HUES6 (cell line): ENCODE results near the gene PFKP.

Experiments used
- H3K27ac ChIP-seq: 2 replicates; pipeline ENCODE4 v1.7.0; 2013; ENCODE audit warnings: low read depth, mild to moderate bottlenecking, low read length, inconsistent platforms
- H3K27me3 ChIP-seq: 2 replicates; pipeline ENCODE4 v1.6.1; 2013; ENCODE audit warnings: low read length; ENCODE audit not compliant: control insufficient read depth, insufficient read depth
- H3K36me3 ChIP-seq: 2 replicates; pipeline ENCODE4 v1.6.1; 2013; ENCODE audit warnings: low read length; ENCODE audit not compliant: control insufficient read depth, insufficient read depth
- H3K4me1 ChIP-seq: 2 replicates; pipeline ENCODE4 v1.6.1; 2013; ENCODE audit warnings: low read length; ENCODE audit not compliant: control insufficient read depth, insufficient read depth
- H3K4me3 ChIP-seq: 2 replicates; pipeline ENCODE4 v1.5.1; 2013; ENCODE audit warnings: low read depth, low read length
- H3K9ac ChIP-seq: one replicate; pipeline ENCODE4 v1.6.1; 2013; ENCODE audit warnings: mild to moderate bottlenecking, low read length
- H3K9me3 ChIP-seq: 2 replicates; pipeline ENCODE4 v1.6.1; 2013; ENCODE audit warnings: low read depth, low read length; ENCODE audit not compliant: control insufficient read depth, insufficient read depth

PFKP gene

DNA sequence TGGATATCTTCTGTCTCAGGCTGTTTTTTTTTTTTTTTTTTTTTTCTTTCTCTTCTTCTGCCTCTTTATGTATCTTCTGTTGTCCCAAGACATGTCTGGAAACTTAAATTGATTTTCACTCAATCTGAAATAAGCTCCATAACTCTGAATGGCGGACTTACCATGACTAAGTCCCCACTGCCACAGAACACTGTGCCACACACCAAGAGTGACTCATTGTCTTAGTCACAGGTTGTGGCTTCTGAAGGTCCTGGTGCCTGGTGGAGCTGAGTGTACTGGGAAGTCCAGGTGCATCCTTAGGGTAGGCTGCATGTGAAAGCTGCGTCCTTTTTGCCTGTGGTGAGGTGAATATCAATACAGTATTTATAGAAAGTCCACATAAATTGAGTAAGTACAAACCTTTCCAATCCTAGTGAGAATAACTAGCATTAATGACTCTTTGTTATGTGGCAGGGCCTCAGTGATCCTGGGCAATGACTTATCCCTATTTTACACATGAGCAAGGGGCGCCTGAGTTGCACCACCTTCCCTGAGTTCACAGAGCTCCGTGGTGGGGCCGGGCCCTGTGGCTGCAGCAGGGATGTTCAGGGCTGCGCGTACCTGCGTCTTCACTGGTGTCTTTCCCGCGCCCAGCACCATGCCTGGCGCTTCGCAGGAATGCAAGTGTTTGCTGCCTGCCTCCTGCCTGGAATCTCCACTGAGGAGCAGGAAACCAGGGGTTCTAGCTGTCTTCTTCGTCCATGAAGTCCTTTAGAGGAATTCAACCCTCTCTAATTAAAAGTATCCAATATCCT lies 4.3 kb downstream of the PFKP start:
- Histone ChIP-seq H3K9me3 (no peaks in the 10 kb centered on the region), H3K4me1 (peaks cover 50% of the 10 kb centered on the region), H3K4me3 (no peak overlapping the region), H3K36me3 (peaks cover 32% of the 10 kb centered on the region), H3K9ac (no peak overlapping the region), H3K27me3 (peaks cover 3% of the 10 kb centered on the region), H3K27ac (no peak overlapping the region)

DNA sequence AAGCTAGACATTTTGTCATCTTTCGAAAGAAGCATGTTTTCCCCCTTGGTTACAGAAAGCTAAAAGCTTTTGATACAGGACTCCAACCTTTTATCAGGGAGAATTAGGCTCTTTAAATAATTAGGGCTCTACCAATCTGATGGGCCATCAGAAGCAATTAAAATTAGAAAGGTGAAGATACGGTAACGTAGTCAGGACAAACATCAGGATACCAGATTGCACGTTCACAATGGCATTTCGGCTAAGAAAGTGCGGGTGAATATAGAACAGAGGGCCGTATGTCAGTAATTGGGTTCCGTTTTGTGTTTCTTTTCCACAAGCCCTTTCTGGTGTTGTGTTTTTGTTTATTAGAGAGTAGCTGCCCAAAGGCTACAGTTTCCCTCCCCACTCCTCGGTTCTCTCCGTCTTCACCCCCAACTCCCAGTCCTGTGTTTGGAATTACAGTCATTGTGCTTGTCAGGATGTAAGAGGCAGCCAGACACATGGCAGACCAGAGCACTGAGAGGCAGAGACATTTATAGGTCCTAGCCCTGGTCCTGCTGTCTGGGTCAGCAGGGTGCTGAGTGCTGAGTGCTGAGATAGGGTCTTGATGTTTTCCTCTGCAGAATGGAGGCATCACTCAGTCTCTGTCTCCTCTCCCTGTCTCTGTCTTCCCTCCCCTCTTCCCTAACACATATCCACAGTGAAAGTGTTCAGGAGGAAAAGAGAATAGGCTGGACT lies 5.5 kb downstream of the PFKP start:
- Histone ChIP-seq H3K27ac (no peak overlapping the region), H3K9me3 (no peaks in the 10 kb centered on the region), H3K36me3 (peaks cover 35% of the 10 kb centered on the region), H3K4me1 (peaks cover 58% of the 10 kb centered on the region), H3K9ac (no peak overlapping the region), H3K27me3 (no peaks in the 10 kb centered on the region), H3K4me3 (peak overlapping the region; percentile 8; the same call in 1 of the 2 replicates)

DNA sequence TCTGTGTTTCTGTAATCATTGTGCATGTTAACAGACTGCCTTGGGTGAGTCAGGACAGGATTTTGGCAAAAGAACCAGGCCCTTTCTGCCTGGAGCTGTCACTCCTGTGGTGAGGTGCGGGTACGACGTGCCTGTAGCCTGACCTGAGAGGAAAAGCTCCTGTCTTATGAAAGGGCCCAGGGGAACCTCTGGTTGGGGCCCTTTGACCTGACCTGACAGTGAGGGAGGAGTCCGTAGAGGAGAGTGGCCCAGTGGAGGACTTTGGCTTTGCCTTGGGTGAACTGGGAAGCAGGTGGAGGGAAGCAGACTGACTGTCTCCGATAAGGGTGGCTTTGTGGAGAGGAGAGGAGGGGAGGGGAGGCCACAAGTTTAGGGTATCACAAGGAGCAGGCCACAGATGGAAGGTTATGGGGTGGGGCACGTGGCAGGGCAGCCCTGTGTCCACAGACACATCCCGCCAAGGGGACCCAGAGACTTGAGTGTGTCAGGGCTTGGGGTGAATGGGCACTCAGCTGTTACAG lies 6.9 kb downstream of the PFKP start:
- no peaks in the 10 kb centered on the region for H3K27me3 ChIP-seq
- peaks cover 35% of the 10 kb centered on the region for H3K36me3 ChIP-seq
- peaks cover 68% of the 10 kb centered on the region for H3K4me1 ChIP-seq
- no peak overlapping the region for H3K4me3 ChIP-seq
- no peak overlapping the region for H3K9ac ChIP-seq
- H3K27ac ChIP-seq: no peak overlapping the region
- no peaks in the 10 kb centered on the region for H3K9me3 ChIP-seq

DNA sequence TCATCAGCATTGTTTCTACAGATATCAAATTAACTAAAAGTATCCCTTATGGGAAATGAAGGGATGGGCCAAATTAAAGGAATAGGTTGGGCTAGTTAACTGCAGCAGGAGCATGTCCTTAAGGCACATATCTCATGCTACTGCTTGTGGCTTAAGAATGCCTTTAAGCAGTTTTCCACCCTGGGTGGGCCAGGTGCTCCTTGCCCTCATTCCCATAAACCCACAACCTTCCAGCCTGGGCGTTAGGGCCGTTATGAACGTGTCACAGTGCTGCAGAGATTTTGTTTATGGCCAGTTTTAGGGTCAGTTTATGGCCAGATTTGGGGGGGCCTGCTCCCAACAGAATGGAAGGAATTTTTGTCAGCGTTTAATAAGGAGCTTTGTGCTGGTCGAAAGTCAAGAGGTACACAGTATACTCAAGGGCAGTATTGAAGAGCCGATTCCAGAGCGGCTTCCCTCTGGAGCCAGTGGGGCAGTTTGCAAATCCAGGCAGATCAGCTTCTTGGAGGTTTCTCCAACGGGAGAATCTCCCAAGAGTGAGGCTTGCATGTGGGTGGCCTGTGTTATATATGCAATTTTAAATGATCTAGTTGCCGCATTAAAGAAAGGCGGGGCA lies 7.7 kb downstream of the PFKP start:
- no peaks in the 10 kb centered on the region for H3K27me3 ChIP-seq
- H3K9ac ChIP-seq: no peak overlapping the region
- peaks cover 64% of the 10 kb centered on the region for H3K4me1 ChIP-seq
- H3K27ac ChIP-seq: no peak overlapping the region
- H3K4me3 ChIP-seq: no peak overlapping the region
- H3K9me3 ChIP-seq: no peaks in the 10 kb centered on the region
- H3K36me3 ChIP-seq: peaks cover 32% of the 10 kb centered on the region

DNA sequence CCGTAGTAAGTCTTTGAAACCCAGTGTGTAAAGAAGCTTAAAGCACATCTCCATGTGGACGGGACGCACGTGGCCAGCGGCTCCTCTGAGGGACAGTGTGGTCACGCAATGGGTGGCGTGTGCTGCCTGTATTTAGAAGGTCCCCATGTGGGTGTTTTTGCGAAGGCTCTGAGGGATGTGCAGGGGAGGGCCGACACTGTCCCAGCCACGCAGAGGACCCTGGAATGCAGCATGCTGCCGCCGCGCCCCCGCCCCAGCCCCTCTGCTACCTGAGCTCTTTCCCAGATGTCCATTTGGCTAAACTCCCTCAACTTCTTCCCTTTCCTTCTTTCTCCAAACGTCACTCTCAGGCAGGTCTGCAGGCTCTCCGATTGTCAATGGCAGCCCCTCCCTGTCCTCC lies 8.8 kb downstream of the PFKP start:
- peaks cover 28% of the 10 kb centered on the region for H3K36me3 ChIP-seq
- no peak overlapping the region for H3K27ac ChIP-seq
- H3K9ac ChIP-seq: no peak overlapping the region
- H3K4me1 ChIP-seq: peaks cover 64% of the 10 kb centered on the region
- no peaks in the 10 kb centered on the region for H3K27me3 ChIP-seq
- H3K4me3 ChIP-seq: no peak overlapping the region
- no peaks in the 10 kb centered on the region for H3K9me3 ChIP-seq

DNA sequence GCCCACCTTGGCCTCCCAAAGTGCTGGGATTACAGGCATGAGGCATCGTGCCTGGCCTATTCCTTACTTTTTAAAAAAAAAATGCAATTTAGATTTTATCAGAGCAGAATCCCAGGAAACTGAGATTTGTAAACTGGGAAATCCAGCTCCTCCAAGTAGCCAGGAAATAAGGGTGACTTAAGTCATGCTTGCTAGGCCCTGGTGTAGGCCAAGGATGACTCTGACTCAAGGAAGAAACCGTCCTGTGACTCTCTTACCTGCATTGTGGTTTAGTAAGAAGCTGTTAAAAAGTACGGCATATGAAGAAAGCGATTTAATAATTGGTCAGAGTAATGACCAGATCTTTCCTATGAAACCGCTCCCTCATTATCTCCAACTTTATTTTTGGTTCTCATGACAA lies 10.2 kb downstream of the PFKP start:
- Histone ChIP-seq H3K9ac (no peak overlapping the region), H3K36me3 (peaks cover 28% of the 10 kb centered on the region), H3K27me3 (no peaks in the 10 kb centered on the region), H3K27ac (0 out of 2 replicates have a peak overlapping the region, but pooled peaks have one; percentile 0), H3K9me3 (no peaks in the 10 kb centered on the region), H3K4me3 (no peak overlapping the region), H3K4me1 (peaks cover 53% of the 10 kb centered on the region)

DNA sequence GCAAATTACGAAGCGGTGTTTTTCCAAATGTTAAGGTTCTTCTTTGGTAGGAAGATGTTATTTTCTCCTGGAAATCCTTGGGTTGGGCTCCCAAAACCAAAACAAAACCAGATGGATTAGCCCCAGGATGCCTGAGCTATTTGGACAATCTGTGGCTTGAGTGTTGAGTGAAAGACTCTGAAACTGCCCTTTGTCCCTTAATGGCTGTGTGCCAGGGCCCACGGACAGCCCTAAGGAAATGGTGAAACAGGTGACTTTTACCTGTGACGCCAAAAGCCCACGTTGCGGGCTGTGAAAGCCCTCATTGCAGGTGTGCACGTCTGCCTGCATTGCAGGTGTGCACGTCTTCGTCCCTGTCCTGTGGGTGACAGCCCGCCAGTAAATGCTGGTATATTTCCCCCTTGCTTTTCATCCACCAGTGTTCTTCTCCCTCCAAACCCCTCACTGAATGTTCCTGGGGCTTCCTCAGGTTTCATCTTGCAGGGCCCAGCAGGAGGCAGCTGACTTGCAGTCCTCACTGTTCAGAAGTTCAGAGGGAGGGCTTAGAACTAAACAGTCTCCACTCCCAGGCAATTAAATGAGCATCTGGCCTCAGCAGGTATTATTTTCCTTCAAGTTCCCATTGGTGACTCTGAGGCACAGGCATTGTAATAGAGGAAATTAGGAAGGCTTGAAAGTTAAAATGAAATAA lies 10.7 kb downstream of the PFKP start:
- Histone ChIP-seq H3K27me3 (no peaks in the 10 kb centered on the region), H3K9me3 (no peaks in the 10 kb centered on the region), H3K4me3 (no peak overlapping the region), H3K36me3 (peaks cover 28% of the 10 kb centered on the region), H3K27ac (0 out of 2 replicates have a peak overlapping the region, but pooled peaks have one; percentile 0), H3K9ac (no peak overlapping the region), H3K4me1 (peaks cover 47% of the 10 kb centered on the region)

DNA sequence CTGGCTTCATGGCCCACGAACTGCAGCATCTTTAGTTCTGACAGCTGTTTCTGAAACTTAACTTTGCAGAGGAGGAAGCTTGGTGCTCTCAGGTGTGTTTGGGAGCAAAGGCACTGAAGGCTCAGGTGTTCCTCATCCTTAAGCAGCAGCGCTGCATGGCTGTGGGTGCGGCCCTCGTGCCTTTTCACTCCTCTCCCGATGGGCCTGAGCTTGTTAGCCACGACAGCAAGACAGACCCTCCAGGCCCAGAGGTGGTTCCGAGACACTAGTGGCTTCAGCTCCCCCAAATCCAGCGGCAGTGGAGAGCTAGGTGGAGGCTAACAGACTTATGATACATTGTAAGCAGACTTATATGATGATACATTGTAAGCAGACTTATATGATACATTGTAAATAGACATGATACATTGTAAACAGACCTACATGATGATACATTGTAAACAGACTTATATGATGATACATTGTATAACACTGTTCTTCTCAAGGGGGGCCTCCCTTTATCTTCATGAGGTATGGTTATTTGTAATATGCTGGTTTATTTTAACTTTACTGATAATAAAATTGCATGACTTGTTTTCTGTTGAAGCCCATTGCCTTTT lies 14.1 kb downstream of the PFKP start:
- no peak overlapping the region for H3K4me3 ChIP-seq
- H3K36me3 ChIP-seq: peaks cover 38% of the 10 kb centered on the region
- no peaks in the 10 kb centered on the region for H3K27me3 ChIP-seq
- no peaks in the 10 kb centered on the region for H3K9me3 ChIP-seq
- peaks cover 23% of the 10 kb centered on the region for H3K4me1 ChIP-seq
- H3K9ac ChIP-seq: no peak overlapping the region
- no peak overlapping the region for H3K27ac ChIP-seq

DNA sequence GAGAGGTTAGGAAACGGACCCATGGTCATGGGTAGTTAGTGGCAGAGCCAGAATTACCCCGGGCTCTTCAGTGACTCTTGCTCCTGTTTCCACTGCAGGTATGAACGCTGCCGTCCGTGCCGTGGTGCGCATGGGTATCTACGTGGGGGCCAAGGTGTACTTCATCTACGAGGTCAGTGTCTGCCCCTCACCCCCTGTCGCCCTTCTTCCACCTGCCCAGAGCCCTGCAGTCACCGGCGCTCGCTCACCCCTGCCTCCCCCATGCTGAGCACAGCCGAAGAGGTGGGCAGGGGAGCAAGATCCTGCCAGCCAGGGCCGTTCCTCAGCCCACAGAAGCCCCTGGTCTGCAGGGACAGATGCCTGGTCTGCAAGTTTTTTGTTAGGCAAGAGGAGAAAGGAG lies 14.9 kb downstream of the PFKP start:
- H3K9ac ChIP-seq: no peak overlapping the region
- H3K27me3 ChIP-seq: no peaks in the 10 kb centered on the region
- no peak overlapping the region for H3K27ac ChIP-seq
- H3K4me1 ChIP-seq: peaks cover 22% of the 10 kb centered on the region
- peaks cover 36% of the 10 kb centered on the region for H3K36me3 ChIP-seq
- H3K4me3 ChIP-seq: no peak overlapping the region
- no peaks in the 10 kb centered on the region for H3K9me3 ChIP-seq

DNA sequence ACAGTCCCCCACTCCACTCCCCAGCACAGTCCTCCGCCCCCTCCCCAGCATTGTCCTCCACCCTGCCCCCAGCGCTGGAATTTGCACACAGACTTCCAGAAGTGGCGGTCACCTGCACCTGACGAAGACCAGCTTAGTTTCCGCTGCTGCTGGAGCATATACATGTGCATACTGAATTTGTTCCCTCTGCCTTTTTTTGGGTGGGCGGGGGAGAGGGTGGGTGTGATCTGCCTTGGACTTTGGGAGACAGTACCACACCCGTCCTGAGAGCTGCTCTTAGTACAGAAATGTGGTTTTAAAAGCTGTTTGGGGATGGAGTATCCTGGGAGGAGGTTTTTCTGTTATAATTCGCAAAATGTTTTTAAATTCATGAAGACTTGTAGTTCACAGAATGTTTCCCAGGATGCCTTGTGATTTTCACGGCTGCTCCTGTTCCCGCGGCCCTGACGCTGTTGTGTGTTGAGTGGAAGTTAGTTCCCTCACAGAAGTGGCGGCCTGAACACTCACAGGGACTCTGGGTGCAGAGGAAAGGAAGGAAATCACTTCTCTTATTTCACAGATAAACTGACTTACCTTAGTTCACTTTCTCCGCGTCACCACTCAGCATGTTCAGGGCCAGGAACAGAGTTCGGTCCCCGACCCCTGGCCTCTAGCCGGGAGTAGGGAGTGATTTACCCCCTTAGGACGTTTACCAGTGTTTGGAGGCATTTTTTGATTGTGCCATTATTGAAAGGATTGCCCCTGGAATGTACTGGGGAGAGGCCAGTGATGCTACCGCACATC lies 18.6 kb downstream of the PFKP start:
- peaks cover 17% of the 10 kb centered on the region for H3K4me1 ChIP-seq
- peaks cover 36% of the 10 kb centered on the region for H3K36me3 ChIP-seq
- no peak overlapping the region for H3K27ac ChIP-seq
- H3K9ac ChIP-seq: no peak overlapping the region
- no peaks in the 10 kb centered on the region for H3K9me3 ChIP-seq
- no peak overlapping the region for H3K4me3 ChIP-seq
- no peaks in the 10 kb centered on the region for H3K27me3 ChIP-seq
